ENCODE data around the gene FLAD1.

Gene FLAD1

GRCh38 chr1:154982897-154983648 is at the start of gene FLAD1:
FLAD1 (plus strand) TSS chr1:154983344; CDS start chr1:154983695, 351 bp downstream.
- peak; percentile 100 for DNase-seq (ENCODE audit: low read depth)
- no peak for TF ChIP-seq CTCF (IDR thresholded peaks at IDR 0.05; ENCODE audit: low read length, missing control alignments)
- H3K4me3 ChIP-seq (replicated peaks; ENCODE audit: low read depth, low read length): peak within 1 kb of the TSS; percentile 99

- no peak for TF ChIP-seq CTCF (IDR thresholded peaks at IDR 0.05; ENCODE audit: low read length, missing control alignments)
- H3K4me3 ChIP-seq (replicated peaks; ENCODE audit: low read depth, low read length): no peak overlapping the region
- no peak for DNase-seq (ENCODE audit: low read depth)
Observed at GRCh38 chr1:154934358-154934948, 48.7 kb upstream of the FLAD1 start.

GRCh38 chr1:154935749-154936554 is 47.2 kb upstream of the FLAD1 start:
- TF ChIP-seq CTCF (IDR thresholded peaks at IDR 0.05; ENCODE audit: low read length, missing control alignments): no peak
- DNase-seq (ENCODE audit: low read depth): no peak
- H3K4me3 ChIP-seq (replicated peaks; ENCODE audit: low read depth, low read length): peak overlapping the region; percentile 90

GRCh38 chr1:154936555-154937084 is 46.5 kb upstream of the FLAD1 start, which contains the start of gene PMVK:
PMVK (minus strand) TSS chr1:154936719; CDS start chr1:154936685, 34 bp downstream.
- H3K4me3 ChIP-seq (replicated peaks; ENCODE audit: low read depth, low read length): peak within 1 kb of the TSS; percentile 90
- TF ChIP-seq CTCF (IDR thresholded peaks at IDR 0.05; ENCODE audit: low read length, missing control alignments): peak; percentile 21
- DNase-seq (ENCODE audit: low read depth): peak; percentile 97

- peak overlapping the region; percentile 90 for H3K4me3 ChIP-seq (replicated peaks; ENCODE audit: low read depth, low read length)
- peak; percentile 36 for TF ChIP-seq CTCF (IDR thresholded peaks at IDR 0.05; ENCODE audit: low read length, missing control alignments)
- DNase-seq (ENCODE audit: low read depth): peak; percentile 98
Observed at GRCh38 chr1:154937085-154937987, 45.8 kb upstream of the FLAD1 start.

- peak overlapping the region; percentile 90 for H3K4me3 ChIP-seq (replicated peaks; ENCODE audit: low read depth, low read length)
- DNase-seq (ENCODE audit: low read depth): no peak
- TF ChIP-seq CTCF (IDR thresholded peaks at IDR 0.05; ENCODE audit: low read length, missing control alignments): no peak
Observed at GRCh38 chr1:154937988-154938386, 45.2 kb upstream of the FLAD1 start.

All from fibroblast of pulmonary artery (primary cell).